Right forelimb (tissue), 1 donor: ENCODE measurements around the gene CWC25.
"Not testable (repeated sequence)": the region's sequence is repeated elsewhere in the genome, so short reads cannot be mapped to it uniquely, and the experiment has no call there.

Source experiments
- DNase-seq: peaks from one replicate; pipeline ENCODE4 v3.0.0-alpha.2; 2018

CWC25 gene

DNA sequence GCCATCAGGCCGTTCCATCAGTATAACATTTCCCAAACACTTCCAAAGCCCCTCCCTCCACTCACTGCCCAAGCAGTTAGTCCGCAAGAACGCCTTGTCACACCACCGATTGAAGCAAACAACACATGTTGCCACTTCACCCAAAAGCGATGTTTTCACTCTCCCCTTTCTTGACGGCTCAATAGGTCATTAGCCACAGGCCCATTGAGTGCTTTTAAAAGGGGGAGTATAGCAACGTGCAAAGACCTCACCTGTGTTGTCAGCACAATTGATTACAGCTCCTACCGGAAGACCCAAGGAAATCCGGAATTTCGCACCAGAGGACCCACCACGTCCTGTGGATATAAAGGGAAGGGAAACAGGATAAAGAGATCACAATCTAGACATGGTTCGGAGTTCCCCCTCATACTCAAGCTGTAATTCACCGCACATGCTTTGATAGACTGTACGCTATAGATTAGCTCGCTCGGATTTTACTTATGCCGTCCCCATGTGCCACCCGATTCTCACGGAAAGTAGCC, 27.7 kb upstream of the CWC25 start:
- DNase-seq, result no peak

DNA sequence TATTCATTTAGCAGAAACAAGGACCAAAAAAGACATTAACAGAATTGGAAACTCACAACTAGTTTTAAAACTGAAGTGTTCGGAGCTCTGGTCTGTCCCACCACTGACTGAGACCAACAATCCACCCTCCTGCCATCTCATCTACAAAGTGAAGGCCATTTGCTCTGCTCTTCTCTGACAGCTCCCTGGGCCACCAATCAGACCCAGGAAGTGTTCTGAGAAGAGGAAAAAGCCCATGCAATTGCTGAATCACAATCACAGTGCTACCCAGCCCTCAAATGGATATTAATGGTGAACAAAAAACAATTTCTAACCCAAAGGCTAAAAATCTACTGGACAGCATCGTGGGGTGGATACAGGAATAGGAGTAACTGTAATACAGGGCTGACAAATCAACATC, 26.3 kb upstream of the CWC25 start:
- no peak for DNase-seq

- no peak for DNase-seq
Observed at GRCh38 chr17:38850374-38850773, 25.3 kb upstream of the CWC25 start.

DNA sequence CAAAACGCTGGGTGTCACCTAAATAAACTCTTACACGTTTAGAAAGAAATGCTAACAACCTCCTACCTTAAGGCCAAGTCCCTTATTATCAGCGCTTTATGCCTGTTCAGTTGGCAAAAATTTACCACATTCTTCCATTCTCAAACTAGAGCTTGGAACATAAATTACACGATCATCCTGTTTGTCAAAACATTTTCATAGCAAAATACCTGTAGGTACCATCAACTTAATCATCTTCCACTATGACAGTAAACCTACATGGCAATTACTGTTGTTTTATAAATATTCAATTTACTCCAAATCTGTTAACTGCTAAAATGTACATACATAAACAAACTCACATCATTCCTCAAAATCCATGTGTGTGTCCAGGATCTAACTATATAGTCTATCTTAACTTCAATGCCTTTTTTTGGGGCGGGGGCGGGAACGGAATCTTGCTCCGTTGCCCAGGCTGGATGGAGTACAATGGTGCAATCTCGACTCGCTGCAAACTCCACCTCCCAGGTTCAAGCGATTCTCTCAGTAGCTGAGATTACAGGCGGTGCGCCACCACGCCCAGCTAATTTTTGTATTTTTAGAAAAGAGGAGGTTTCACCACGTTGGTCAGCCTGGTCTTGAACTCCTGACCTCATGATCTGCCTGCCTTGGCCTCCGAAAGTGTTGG, 24.0 kb upstream of the CWC25 start:
- DNase-seq, result no peak

DNA sequence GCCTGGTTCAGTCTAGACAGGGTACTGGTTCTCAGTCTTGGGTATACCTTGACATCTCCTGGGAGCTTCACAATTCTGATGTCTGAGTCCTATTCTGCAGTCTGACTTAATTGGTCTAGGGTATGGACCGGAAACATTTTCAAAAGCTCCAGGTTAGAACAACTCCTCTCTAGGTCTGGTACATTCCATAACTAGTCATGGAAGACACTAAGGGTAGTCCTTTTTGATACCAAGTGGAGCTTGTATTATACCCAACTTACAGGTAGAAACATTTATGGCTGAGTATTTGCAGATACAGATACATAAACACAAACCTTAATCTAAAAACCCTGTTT, 23.4 kb upstream of the CWC25 start:
- no peak for DNase-seq

DNA sequence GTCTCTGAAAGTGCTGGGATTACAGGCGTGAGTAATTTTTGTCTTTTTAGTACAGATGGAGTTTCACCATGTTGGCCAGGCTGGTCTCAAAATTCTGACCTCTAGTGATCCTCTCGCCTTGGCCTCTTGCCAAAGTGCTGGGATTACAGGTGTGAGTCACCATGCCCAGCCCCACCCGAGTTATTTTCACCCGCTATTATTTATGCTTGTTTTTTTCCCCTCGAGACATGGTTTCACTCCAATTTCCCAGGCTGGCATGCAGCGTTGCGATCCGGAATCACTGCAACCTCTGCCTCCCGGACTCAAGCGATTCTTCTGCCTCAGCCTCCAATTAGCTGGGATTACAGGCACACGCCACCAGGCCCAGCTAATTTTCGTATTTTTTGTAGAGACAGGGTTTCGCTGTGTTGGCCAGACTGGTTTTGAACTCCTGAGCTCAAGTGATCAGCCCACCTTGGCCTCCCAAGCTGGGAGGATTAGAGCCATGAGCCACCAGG, 19.2 kb upstream of the CWC25 start:
- DNase-seq, result no peak

GRCh38 chr17:38825762-38826247, 684 bp upstream of the CWC25 start:
- no peak for DNase-seq

GRCh38 chr17:38815576-38816193, 9.4 kb downstream of the CWC25 start:
- no peak for DNase-seq

- DNase-seq, result no peak
Observed at GRCh38 chr17:38809828-38810227, 15.3 kb downstream of the CWC25 start.

DNA sequence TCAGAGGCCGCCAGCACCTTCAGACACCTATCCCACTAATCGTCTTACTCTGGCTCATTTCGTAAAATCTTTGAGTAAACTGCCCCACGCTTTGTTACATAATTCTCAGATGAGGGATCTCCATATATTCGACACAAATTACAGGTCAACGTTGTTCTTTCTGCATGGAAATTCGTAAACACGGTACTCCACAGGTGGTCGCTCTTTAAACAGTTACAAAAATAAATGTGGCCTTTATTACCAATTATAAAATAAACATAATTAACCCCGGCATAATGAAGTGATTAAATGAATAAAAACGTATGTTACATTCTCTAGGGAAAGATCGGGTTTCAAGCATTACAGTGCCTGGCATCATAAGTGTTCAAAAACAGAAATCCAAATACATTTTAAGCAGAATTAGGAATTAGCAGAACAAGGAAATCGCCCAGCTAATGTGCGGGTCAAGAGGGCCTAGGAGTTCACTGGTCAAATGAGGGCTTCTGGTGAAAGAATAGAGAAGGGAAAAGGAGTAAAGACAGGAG, 24.8 kb downstream of the CWC25 start:
- no peak for DNase-seq

DNA sequence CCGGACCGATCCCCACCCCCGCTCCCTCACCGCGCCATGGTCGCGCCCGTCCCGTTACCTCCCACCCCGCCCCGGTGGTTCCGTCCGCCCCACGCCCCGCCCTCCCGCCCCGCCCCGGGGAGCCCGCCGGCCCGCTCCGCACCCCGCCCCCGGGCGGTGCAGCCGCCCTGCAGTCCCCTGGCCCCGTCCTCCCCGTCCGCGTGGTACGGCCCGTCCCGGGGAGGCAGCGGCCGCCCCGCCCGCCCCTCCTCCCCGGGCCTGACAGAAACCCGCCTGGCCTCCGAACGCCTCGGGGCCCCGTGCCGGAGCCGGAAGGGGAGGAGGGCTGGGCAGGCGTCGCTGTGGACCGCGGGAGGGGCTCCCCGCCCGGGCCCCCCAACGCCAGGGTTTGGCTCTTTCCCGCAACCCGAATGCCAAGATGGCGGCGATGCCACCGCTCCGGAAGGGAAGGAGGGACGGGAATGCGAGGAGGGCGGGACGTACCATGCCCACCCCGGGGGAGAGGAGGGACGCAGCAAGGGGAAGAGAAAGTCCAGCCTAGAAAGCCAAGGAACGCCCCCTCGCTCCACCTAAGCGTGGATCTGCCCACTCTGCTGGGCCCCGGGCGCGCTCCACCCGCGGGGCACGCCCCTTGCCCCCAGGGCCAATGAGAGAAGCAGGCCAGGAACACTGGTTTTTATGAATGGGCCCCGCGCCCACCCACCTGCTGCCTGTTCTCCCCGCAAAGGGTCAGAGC, 25.5 kb downstream of the CWC25 start, which contains the start of gene PIP4K2B:
TSS of gene PIP4K2B (minus strand) at position 56 of the 736 bp plus-strand sequence. CDS start 132 bp downstream, outside the sequence.
- DNase-seq, result peak; percentile 96

DNA sequence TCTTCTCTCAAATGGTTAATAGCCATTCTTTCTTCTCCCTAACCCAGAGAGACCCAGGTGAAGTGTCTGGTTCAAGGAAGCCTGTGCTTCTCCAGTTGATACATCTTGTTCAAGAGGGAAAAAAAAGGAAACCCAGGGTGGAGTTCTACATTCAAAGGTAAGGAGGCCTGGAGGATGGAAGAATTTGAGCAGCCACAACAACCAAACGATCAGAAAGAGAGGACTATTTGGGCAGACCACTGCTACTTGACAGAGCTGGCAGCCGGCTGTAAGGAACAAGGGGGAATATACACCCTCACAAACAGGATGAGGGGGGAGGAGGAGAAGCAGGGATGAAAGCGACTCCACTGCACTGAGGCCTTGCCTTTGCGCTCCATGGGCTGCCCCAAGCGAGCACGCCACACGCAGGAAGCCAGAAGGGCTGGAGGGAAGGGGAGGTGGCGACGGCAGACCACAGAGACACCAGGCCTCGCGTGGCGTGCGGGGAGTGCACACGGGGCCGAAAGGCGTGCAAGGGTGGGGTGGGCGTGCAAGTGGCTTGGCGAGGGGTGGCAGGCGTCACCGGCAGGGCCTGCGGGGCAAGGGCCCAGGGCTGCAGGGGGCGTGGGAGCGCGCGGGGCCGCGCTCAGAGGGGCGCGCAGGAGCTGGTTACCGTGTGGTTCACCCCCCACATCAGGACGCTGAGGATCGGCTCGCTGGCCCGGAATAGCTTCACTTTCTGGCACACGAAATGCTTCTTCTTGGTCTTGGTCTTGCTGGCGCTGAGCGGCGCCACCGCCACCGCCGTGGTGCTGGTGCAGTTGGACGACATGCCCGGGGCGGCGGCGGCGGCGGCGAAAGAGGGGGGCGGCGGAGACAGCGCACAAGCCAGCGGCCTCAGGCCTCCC, 26.3 kb downstream of the CWC25 start:
- no peak for DNase-seq

- DNase-seq, result no peak
Observed at GRCh38 chr17:38797828-38798227, 27.3 kb downstream of the CWC25 start.

DNA sequence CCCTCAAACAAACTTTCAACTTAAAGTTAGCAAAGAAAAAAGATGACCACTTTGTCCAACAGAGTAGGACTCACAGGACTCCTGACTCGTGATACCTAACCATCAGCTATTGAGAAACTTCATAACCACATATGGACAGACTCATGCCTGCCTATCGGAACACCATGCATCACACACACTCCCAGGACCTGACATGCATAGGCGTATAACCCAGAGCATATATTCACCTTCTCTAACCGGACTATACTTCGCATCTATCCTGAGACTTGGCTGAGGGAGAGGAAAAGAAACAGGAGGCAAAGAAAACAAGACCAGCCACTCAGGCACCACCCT, 28.0 kb downstream of the CWC25 start:
- DNase-seq, result no peak

- DNase-seq, result no peak
Observed at GRCh38 chr17:38796451-38797157, 28.5 kb downstream of the CWC25 start.

DNA sequence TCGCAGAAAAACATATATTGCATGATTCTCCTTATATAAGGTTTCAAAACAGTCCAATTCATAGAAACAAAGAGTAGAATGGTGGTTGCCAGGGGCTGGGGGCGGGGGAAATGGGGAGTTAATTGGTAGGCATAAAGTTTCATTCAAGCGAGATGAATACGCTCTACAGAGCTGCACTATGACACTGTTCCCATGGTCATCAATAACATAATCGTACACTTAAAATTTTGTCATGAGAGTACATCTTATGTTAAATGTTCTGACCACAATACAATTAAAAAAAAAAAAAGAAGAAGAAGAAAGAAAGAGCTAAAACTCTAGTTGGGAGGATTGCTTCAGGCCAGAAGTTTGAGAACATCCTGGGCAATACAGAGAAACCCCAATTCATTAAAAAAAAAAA, 30.9 kb downstream of the CWC25 start:
- no peak for DNase-seq

GRCh38 chr17:38791162-38791561, 34.0 kb downstream of the CWC25 start:
- DNase-seq, result no peak

GRCh38 chr17:38790148-38790707, 34.9 kb downstream of the CWC25 start:
- DNase-seq, result not testable (repeated sequence)

DNA sequence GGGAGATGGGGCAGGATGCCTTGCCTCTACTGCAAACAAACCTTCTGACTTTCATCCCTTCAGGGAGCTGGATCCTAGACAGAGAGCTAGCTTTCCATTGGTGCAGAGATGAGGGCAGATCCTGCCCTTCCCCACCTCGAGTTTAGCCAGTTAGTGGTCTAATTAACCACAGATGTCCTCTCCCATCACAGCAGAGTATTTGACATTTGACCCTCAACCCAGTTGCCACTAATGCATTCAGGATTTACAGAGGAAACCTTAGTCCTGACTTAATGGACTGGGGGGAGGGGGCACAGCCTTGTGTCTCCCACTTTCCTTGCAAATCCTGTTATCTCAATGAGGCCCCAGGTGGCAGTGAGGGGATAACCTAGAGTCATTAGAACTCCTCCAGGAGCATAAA, 35.9 kb downstream of the CWC25 start:
- DNase-seq, result no peak

- not testable (repeated sequence) for DNase-seq
Observed at GRCh38 chr17:38787999-38788398, 37.1 kb downstream of the CWC25 start.

DNA sequence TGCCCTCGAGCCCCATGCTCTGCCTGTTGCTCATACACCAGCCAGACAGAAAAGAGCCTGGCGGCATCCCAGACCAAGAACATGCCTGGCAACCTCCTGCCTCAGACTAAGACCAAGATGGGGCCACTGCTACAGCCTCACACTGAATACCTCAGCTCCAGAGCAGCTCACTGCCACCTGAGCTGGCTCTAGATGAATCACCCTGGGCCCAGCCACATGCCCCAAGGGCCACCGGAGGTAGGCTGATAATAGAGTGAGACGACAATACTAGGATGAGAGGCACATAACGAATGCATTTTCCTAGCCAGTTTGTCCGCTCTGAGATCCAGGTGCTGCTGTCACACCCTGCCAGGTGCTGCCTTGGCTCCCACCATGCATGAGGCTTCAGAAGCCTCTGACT, 38.7 kb downstream of the CWC25 start:
- DNase-seq, result no peak
